Subcutaneous adipose tissue (tissue), 4 donors: ENCODE results near the gene FNBP1. TPM values are rescaled to one million over a fixed set of nuclear protein-coding genes. Genes with fewer than 3 reads are reported as not detected.

Experiments
- total RNA-seq, 4 donors: library from RNA; depleted of rRNA; stranded (reverse); fragments of >200 nt; gene quantifications; one replicate each; pipeline ENCODE4 v1.1.0, GENCODE V29; 2016
- TF ChIP-seq, protein P1 (sequence below): fragments of 450-650 bp; IDR thresholded peaks from one replicate; pipeline ENCODE4 v1.5.1; 2016; ENCODE audit warnings: low read depth, mild to moderate bottlenecking, control low read depth, antibody characterized with exemption, moderate library complexity

Gene FNBP1
- total RNA-seq, 4 donors from 2014 or later, result 34.1 to 68.6 (median 50.7) TPM

DNA sequence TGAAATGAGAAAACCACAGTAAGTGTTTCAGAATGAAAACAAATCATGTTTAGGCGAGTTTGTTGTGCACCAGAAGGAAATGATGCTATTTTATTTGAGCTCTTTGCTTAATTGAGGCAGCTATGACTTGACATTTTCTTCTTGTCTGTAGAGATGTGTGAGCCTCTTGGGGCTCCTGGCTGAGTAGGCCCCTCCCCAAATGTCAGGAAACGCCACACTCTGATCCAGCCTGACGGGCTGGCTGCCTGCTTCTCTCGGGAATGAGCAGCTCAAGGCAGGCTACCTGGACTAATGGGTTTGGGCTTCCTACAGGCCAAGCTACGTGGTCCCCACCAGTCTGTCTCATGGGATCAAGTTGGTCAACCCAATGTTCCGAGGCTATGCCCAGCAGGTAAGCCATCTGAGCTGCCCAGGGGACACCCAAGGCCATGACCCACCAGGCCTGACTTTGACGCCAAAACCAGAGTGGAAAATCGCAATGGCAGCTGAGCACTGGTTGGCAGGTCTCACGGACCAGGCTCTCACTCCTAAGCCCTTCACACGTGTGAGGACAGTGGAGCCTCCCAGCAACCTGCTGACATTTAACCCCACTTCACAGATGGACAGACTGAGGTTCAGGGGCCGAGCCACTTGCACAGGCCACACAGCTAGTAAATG, 177.9 kb downstream of the FNBP1 start:
- TF ChIP-seq, protein P1, sequence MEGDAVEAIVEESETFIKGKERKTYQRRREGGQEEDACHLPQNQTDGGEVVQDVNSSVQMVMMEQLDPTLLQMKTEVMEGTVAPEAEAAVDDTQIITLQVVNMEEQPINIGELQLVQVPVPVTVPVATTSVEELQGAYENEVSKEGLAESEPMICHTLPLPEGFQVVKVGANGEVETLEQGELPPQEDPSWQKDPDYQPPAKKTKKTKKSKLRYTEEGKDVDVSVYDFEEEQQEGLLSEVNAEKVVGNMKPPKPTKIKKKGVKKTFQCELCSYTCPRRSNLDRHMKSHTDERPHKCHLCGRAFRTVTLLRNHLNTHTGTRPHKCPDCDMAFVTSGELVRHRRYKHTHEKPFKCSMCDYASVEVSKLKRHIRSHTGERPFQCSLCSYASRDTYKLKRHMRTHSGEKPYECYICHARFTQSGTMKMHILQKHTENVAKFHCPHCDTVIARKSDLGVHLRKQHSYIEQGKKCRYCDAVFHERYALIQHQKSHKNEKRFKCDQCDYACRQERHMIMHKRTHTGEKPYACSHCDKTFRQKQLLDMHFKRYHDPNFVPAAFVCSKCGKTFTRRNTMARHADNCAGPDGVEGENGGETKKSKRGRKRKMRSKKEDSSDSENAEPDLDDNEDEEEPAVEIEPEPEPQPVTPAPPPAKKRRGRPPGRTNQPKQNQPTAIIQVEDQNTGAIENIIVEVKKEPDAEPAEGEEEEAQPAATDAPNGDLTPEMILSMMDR, result no peak

- TF ChIP-seq, protein P1, result no peak
Measured at GRCh38 chr9:129863059-129863690, 179.8 kb downstream of the FNBP1 start.

DNA sequence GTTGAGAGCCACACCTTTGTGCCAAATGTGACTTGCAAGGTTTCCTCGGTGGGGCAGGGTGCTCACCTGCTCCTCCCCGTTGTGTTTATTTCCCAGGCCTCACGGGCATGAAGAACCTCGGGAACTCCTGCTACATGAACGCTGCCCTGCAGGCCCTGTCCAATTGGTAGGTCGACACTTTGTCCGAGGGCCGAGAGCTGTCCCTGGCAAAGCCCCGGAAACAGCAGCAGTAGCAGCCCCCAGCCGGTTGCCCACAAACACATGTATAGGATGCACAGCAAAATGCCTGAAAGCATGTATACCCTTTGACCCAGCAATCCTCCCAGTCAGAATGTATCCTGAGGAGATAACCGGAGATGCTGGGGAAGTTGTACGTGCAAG, 181.6 kb downstream of the FNBP1 start:
- TF ChIP-seq, protein P1, result no peak

- TF ChIP-seq, protein P1, result no peak
Measured at GRCh38 chr9:129860653-129861446, 182.1 kb downstream of the FNBP1 start.

DNA sequence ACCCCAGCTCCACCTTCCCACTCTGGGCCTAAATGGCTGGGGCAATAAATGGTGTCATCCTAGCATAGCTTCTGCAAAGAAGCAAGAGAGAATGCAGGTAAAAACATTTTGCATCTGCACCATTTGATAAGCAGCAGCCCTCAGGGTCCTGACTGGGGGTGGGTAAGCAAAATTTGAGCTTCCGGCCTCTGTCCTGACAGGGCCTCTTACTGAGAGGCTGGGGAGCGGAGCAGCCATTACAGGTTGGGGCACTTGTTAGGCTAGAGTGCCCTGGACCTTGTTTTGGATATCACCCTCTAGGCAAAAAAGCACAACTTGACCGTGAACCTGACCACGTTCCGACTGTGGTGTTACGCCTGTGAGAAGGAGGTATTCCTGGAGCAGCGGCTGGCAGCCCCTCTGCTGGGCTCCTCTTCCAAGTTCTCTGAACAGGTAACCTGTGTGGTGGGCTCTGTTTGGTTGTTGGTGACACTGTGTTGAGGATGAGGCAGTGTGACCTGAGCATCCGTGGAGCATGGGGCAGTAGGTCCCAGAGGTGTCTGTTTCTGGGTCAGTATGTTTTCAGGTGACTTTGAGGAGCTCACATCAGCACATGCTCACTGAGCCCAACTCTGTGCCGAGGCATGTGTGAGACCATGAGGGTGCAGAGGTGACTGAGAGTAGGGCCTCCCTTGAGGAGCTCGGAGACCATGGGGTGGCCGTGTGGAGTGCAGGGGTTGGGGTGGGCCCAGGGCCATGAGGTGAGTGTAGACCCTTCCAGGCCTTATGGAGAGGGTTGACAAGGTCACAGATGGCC, 184.6 kb downstream of the FNBP1 start:
- TF ChIP-seq, protein P1, result no peak

- TF ChIP-seq, protein P1, result no peak
Measured at GRCh38 chr9:129857207-129857606, 185.8 kb downstream of the FNBP1 start.
